PC-3 (cell line): ENCODE results near the gene METTL27. TPM values are rescaled to one million over a fixed set of nuclear protein-coding genes. Genes with fewer than 3 reads are reported as not detected.

Source experiments
- ATAC-seq: fragments of 200-7000 bp; cut with Tn5 transposase; 2 replicates; pipeline ENCODE4 v1.9.1; 2020; ENCODE audit warnings: mild to moderate bottlenecking, moderate library complexity
- BruUV-seq: library from RNA; stranded (reverse); fragments of 400-500 nt; replicated peaks from 2 replicates; lab custom pipeline; 2021; lab: Mats Ljungman, UMichigan
- CTCF ChIA-PET: fragments of 300-600 bp; sonication (Branson Sonifier 250); formaldehyde crosslinking; loops from one replicate; lab custom pipeline; 2022; ENCODE audit warnings: antibody characterized with exemption; lab: Charles Lee
- POLR2A ChIA-PET: fragments of 300-600 bp; sonication (Branson Sonifier 250); formaldehyde crosslinking; loops from one replicate; lab custom pipeline; 2022; ENCODE audit warnings: antibody characterized with exemption; ENCODE audit not compliant: unreplicated experiment; lab: Charles Lee
- DNase-seq: peaks from one replicate; pipeline ENCODE4 v3.0.0-alpha.2; 2015
- H2AFZ ChIP-seq: fragments of 300-600 bp; sonication (generic); 2 replicates; pipeline ENCODE4 v1.6.0; 2016; ENCODE audit warnings: antibody characterized with exemption, low read length
- H3F3A ChIP-seq: fragments of 300-600 bp; sonication (generic); one replicate; pipeline ENCODE4 v1.6.0; 2017; ENCODE audit warnings: antibody characterized with exemption, low read length, control low read depth, mild to moderate bottlenecking; ENCODE audit not compliant: unreplicated experiment
- H3K27ac ChIP-seq: fragments of 300-600 bp; sonication (generic); 2 replicates; pipeline ENCODE4 v1.5.1; 2016; ENCODE audit warnings: mild to moderate bottlenecking, low read length
- H3K27me3 ChIP-seq: fragments of 300-600 bp; sonication (generic); 2 replicates; pipeline ENCODE4 v1.6.1; 2016; ENCODE audit warnings: low read length, mixed read lengths
- H3K36me3 ChIP-seq: fragments of 300-600 bp; sonication (generic); 2 replicates; pipeline ENCODE4 v1.6.1; 2016; ENCODE audit warnings: low read depth, mixed run types, low read length, mixed read lengths
- H3K4me1 ChIP-seq: fragments of 300-600 bp; sonication (generic); 2 replicates; pipeline ENCODE4 v1.5.1; 2016; ENCODE audit warnings: low read length; ENCODE audit not compliant: insufficient read depth
- H3K4me2 ChIP-seq: fragments of 300-600 bp; sonication (generic); 2 replicates; pipeline ENCODE4 v1.6.0; 2016; ENCODE audit warnings: low read length
- H3K4me3 ChIP-seq: fragments of 300-600 bp; sonication (generic); 2 replicates; pipeline ENCODE4 v1.5.1; 2016; ENCODE audit warnings: mild to moderate bottlenecking, low read length, mixed read lengths
- H3K79me2 ChIP-seq: fragments of 300-600 bp; sonication (generic); 2 replicates; pipeline ENCODE4 v1.6.1; 2017; ENCODE audit warnings: low read length, mixed read lengths
- H3K9ac ChIP-seq: fragments of 300-600 bp; sonication (generic); 2 replicates; pipeline ENCODE4 v1.6.0; 2016; ENCODE audit warnings: mild to moderate bottlenecking, low read length
- H3K9me2 ChIP-seq: fragments of 300-600 bp; sonication (generic); replicated peaks from 2 replicates; pipeline ENCODE4 v1.6.1; 2016; ENCODE audit warnings: mixed run types, low read length, mixed read lengths
- H3K9me3 ChIP-seq: fragments of 300-600 bp; sonication (generic); 2 replicates; pipeline ENCODE4 v1.6.1; 2016; ENCODE audit warnings: low read length, mixed read lengths
- H4K20me1 ChIP-seq: fragments of 300-600 bp; sonication (generic); 2 replicates; pipeline ENCODE4 v1.6.1; 2016; ENCODE audit warnings: low read length, mixed read lengths
- CTCF ChIP-seq: fragments of 300-600 bp; sonication (generic); conservative IDR thresholded peaks from 2 replicates; pipeline ENCODE4 v1.5.1; 2017; ENCODE audit warnings: antibody characterized with exemption, low read depth, mild to moderate bottlenecking, low read length
- EZH2 ChIP-seq: fragments of 300-600 bp; sonication (generic); IDR thresholded peaks from one replicate; pipeline ENCODE4 v1.6.1; 2017; ENCODE audit warnings: antibody characterized with exemption, mild to moderate bottlenecking, low read length; ENCODE audit not compliant: unreplicated experiment
- EZH2phosphoT487 ChIP-seq: fragments of 300-600 bp; sonication (generic); IDR thresholded peaks from 2 replicates; pipeline ENCODE4 v1.6.1; 2018; ENCODE audit warnings: mild to moderate bottlenecking, antibody characterized with exemption, low read length, borderline replicate concordance
- intact Hi-C: fragments of 100-400 bp; cut with micrococcal nuclease; formaldehyde crosslinking; loops from 2 replicates; pipeline ENCODE4 v1.9.0; 2023
- total RNA-seq: library from RNA; depleted of rRNA; stranded (reverse); fragments of >200 nt; gene quantifications from 2 replicates; pipeline ENCODE4 v1.2.3, GENCODE V29; 2014

METTL27 gene
- total RNA-seq, 1 experiment from 2014 or later, result 3.3 TPM

- H2AFZ ChIP-seq, result no peak overlapping the region
- H3K9me3 ChIP-seq, result no peaks in the 10 kb centered on the region
- H3K4me1 ChIP-seq, result peaks cover 10% of the 10 kb centered on the region
- H3K9me2 ChIP-seq, result no peaks in the 10 kb centered on the region
- H3F3A ChIP-seq, result no peaks in the 10 kb centered on the region
- H3K36me3 ChIP-seq, result no peaks in the 10 kb centered on the region
- no peaks in the 10 kb centered on the region for H3K79me2 ChIP-seq
- H3K9ac ChIP-seq, result no peak overlapping the region
- ATAC-seq (no peak), DNase-seq (no peak)
- H3K4me3 ChIP-seq, result no peak overlapping the region
- no peak for TF ChIP-seq CTCF
- no peak for TF ChIP-seq EZH2phosphoT487
- TF ChIP-seq EZH2, result no peak
- ChIA-PET POLR2A (interaction anchor here (0.6 kb wide), 1 partner anchor 9 kb away, joined by 4 read pairs; no protein-coding TSS in a partner anchor), CTCF (interaction anchor here (0.6 kb wide), 1 partner anchor 63 kb away, joined by 4 read pairs; no protein-coding TSS in a partner anchor)
- H3K27ac ChIP-seq, result no peak overlapping the region
- no peaks in the 10 kb centered on the region for H4K20me1 ChIP-seq
- no peaks in the 10 kb centered on the region for H3K27me3 ChIP-seq
- H3K4me2 ChIP-seq, result no peak overlapping the region
- intact Hi-C loops, result no loop called here
- BruUV-seq, result no TSS peak
These were observed 48.3 kb upstream of the METTL27 start for GRCh38 chr7:73890555-73891147.

- Histone ChIP-seq H3F3A (no peaks in the 10 kb centered on the region), H2AFZ (no peak overlapping the region), H3K9me2 (no peaks in the 10 kb centered on the region), H3K79me2 (no peaks in the 10 kb centered on the region), H3K9me3 (no peaks in the 10 kb centered on the region), H3K4me1 (no peaks in the 10 kb centered on the region), H4K20me1 (no peaks in the 10 kb centered on the region), H3K4me3 (no peak overlapping the region), H3K27me3 (no peaks in the 10 kb centered on the region), H3K36me3 (no peaks in the 10 kb centered on the region), H3K4me2 (no peak overlapping the region), H3K9ac (no peak overlapping the region), H3K27ac (no peak overlapping the region)
- DNase-seq, result no peak
- no peak for TF ChIP-seq EZH2phosphoT487
- TF ChIP-seq EZH2, result no peak
- TF ChIP-seq CTCF, result no peak
- POLR2A ChIA-PET, result no interaction called here
- no TSS peak for BruUV-seq
- ATAC-seq, result no peak
- CTCF ChIA-PET, result no interaction called here
- intact Hi-C loops, result no loop called here
These were observed 46.6 kb upstream of the METTL27 start for GRCh38 chr7:73888959-73889358.

- TF ChIP-seq EZH2 (no peak), CTCF (no peak), EZH2phosphoT487 (no peak)
- Histone ChIP-seq H3K4me1 (no peaks in the 10 kb centered on the region), H3K4me2 (no peak overlapping the region), H3K27me3 (no peaks in the 10 kb centered on the region), H3K9ac (no peak overlapping the region), H3K4me3 (no peak overlapping the region), H3F3A (no peaks in the 10 kb centered on the region), H3K9me3 (no peaks in the 10 kb centered on the region), H3K36me3 (no peaks in the 10 kb centered on the region), H3K79me2 (no peaks in the 10 kb centered on the region), H3K9me2 (no peaks in the 10 kb centered on the region), H3K27ac (no peak overlapping the region), H4K20me1 (no peaks in the 10 kb centered on the region), H2AFZ (no peak overlapping the region)
- no peak for DNase-seq
- no TSS peak for BruUV-seq
- CTCF ChIA-PET, result no interaction called here
- intact Hi-C loops, result no loop called here
- no peak for ATAC-seq
- POLR2A ChIA-PET, result no interaction called here
These were observed 45.4 kb upstream of the METTL27 start for GRCh38 chr7:73887762-73888161.
